OCI-M2 (cell line): Measurements from ENCODE around the gene ZBTB22.
A peak's percentile ranks its signal among the peaks of the same experiment; 100 is the strongest.
"Not testable (repeated sequence)": the region's sequence is repeated elsewhere in the genome, so short reads cannot be mapped to it uniquely, and the experiment has no call there.

Source experiments
- DNase-seq: peaks from one replicate; lab custom pipeline; 2025; ENCODE audit not compliant: unreplicated experiment; lab: John Stamatoyannopoulos, UW

The ZBTB22 gene

GRCh38 chr6:33317669-33318425, at the start of gene ZBTB22:
Gene ZBTB22, minus strand, starts transcription at chr6:33317744. Its CDS starts 828 bp downstream, at chr6:33316916.
- DNase-seq, result peak; percentile 95

- DNase-seq, result no peak
Measured at GRCh38 chr6:33367009-33367714, 49.6 kb upstream of the ZBTB22 start.

- DNase-seq, result not testable (repeated sequence)
Measured at GRCh38 chr6:33365206-33365971, 47.8 kb upstream of the ZBTB22 start.

- DNase-seq, result peak; percentile 71
Measured at GRCh38 chr6:33364475-33365205, 47.1 kb upstream of the ZBTB22 start.

GRCh38 chr6:33363486-33363885, 45.9 kb upstream of the ZBTB22 start:
- DNase-seq, result not testable (repeated sequence)

- no peak for DNase-seq
Measured at GRCh38 chr6:33359331-33359730, 41.8 kb upstream of the ZBTB22 start.

- DNase-seq, result not testable (repeated sequence)
Measured at GRCh38 chr6:33357160-33357871, 39.8 kb upstream of the ZBTB22 start.

- no peak for DNase-seq
Measured at GRCh38 chr6:33356295-33356694, 38.8 kb upstream of the ZBTB22 start.

GRCh38 chr6:33355860-33356259, 38.3 kb upstream of the ZBTB22 start:
- DNase-seq, result not testable (repeated sequence)

GRCh38 chr6:33347816-33348215, 30.3 kb upstream of the ZBTB22 start:
- no peak for DNase-seq

GRCh38 chr6:33346972-33347371, 29.4 kb upstream of the ZBTB22 start:
- DNase-seq, result not testable (repeated sequence)

- DNase-seq, result peak; percentile 48
Measured at GRCh38 chr6:33344701-33345697, 27.5 kb upstream of the ZBTB22 start.

GRCh38 chr6:33343953-33344611, 26.5 kb upstream of the ZBTB22 start:
- no peak for DNase-seq

- not testable (repeated sequence) for DNase-seq
Measured at GRCh38 chr6:33343606-33343952, 26.0 kb upstream of the ZBTB22 start.

GRCh38 chr6:33339193-33339592, 21.6 kb upstream of the ZBTB22 start:
- DNase-seq, result no peak

- DNase-seq, result no peak
Measured at GRCh38 chr6:33336495-33336894, 19.0 kb upstream of the ZBTB22 start.

- DNase-seq, result no peak
Measured at GRCh38 chr6:33335916-33336315, 18.4 kb upstream of the ZBTB22 start.

- DNase-seq, result no peak
Measured at GRCh38 chr6:33333666-33334065, 16.1 kb upstream of the ZBTB22 start.

GRCh38 chr6:33330736-33331135, 13.2 kb upstream of the ZBTB22 start:
- no peak for DNase-seq
